GM23338 (cell line): ENCODE results near the gene WHAMM. TPM values are rescaled to one million over a fixed set of nuclear protein-coding genes. Genes with fewer than 3 reads are reported as not detected.

Experiments
- ATAC-seq: fragments of 200-7000 bp; cut with Tn5 transposase; 3 replicates; pipeline ENCODE4 v1.9.1; 2020
- DNase-seq: peaks from one replicate; pipeline ENCODE4 v3.0.0-alpha.2; 2015; ENCODE audit warnings: low spot score
- H2AFZ ChIP-seq: fragments of 200-600 bp; sonication (generic); 2 replicates; pipeline ENCODE4 v1.8.0; 2016; ENCODE audit warnings: antibody characterized with exemption, mild to moderate bottlenecking, moderate library complexity
- H3F3A ChIP-seq: fragments of 200-600 bp; sonication (generic); replicated peaks from 2 replicates; pipeline ENCODE4 v1.8.0; 2017; ENCODE audit warnings: antibody characterized with exemption, mixed run types, low read depth
- H3K27ac ChIP-seq: fragments of 200-600 bp; sonication (generic); 2 replicates; pipeline ENCODE4 v1.6.1; 2016; ENCODE audit warnings: low read depth
- H3K27me3 ChIP-seq: fragments of 200-600 bp; sonication (generic); 2 replicates; pipeline ENCODE4 v1.8.0; 2016; ENCODE audit warnings: mild to moderate bottlenecking, mixed run types, moderate library complexity; ENCODE audit not compliant: insufficient read depth
- H3K36me3 ChIP-seq: fragments of 200-600 bp; sonication (generic); 2 replicates; pipeline ENCODE4 v1.8.0; 2016; ENCODE audit warnings: mild to moderate bottlenecking; ENCODE audit not compliant: insufficient read depth
- H3K4me1 ChIP-seq: fragments of 200-600 bp; sonication (generic); 2 replicates; pipeline ENCODE4 v1.8.0; 2016; ENCODE audit warnings: mild to moderate bottlenecking, moderate library complexity; ENCODE audit not compliant: insufficient read depth
- H3K4me2 ChIP-seq: fragments of 200-600 bp; sonication (generic); 2 replicates; pipeline ENCODE4 v1.7.1; 2017; ENCODE audit warnings: mixed run types
- H3K4me3 ChIP-seq: fragments of 200-600 bp; sonication (generic); 2 replicates; pipeline ENCODE4 v1.6.1; 2016; ENCODE audit warnings: mixed run types
- H3K79me2 ChIP-seq: fragments of 200-600 bp; sonication (generic); replicated peaks from 2 replicates; pipeline ENCODE4 v1.8.0; 2017; ENCODE audit warnings: mild to moderate bottlenecking; ENCODE audit not compliant: insufficient read depth
- H3K9me2 ChIP-seq: fragments of 200-600 bp; sonication (generic); 2 replicates; pipeline ENCODE4 v1.8.0; 2017; ENCODE audit not compliant: insufficient read depth
- H4K20me1 ChIP-seq: fragments of 200-600 bp; sonication (generic); replicated peaks from 2 replicates; pipeline ENCODE4 v1.8.0; 2017; ENCODE audit warnings: mild to moderate bottlenecking; ENCODE audit not compliant: insufficient read depth
- H3K27ac Mint-ChIP-seq: 2 replicates; pipeline ENCODE4 v1.8.0; 2020; ENCODE audit warnings: inconsistent platforms, mild to moderate bottlenecking, moderate library complexity, mixed read lengths
- H3K27me3 Mint-ChIP-seq: 3 replicates; pipeline ENCODE4 v1.8.0; 2022; ENCODE audit warnings: low read depth, mild to moderate bottlenecking, moderate library complexity, mixed read lengths, inconsistent platforms; ENCODE audit not compliant: insufficient read depth, poor library complexity
- H3K36me3 Mint-ChIP-seq: 3 replicates; pipeline ENCODE4 v1.8.0; 2021; ENCODE audit warnings: low read depth, mild to moderate bottlenecking, inconsistent platforms, moderate library complexity, mixed read lengths
- H3K4me1 Mint-ChIP-seq: 3 replicates; pipeline ENCODE4 v1.8.0; 2020; ENCODE audit warnings: mild to moderate bottlenecking, inconsistent platforms, mixed read lengths
- H3K4me3 Mint-ChIP-seq: 3 replicates; pipeline ENCODE4 v1.8.0; 2021; ENCODE audit warnings: moderate library complexity, mild to moderate bottlenecking, inconsistent platforms, mixed read lengths
- H3K9me3 Mint-ChIP-seq: 3 replicates; pipeline ENCODE4 v1.8.0; 2020; ENCODE audit warnings: moderate library complexity, mild to moderate bottlenecking, inconsistent platforms, mixed read lengths
- CREB1 ChIP-seq: fragments of 250-450 bp; sonication (Bioruptor Pico); IDR thresholded peaks from 2 replicates; pipeline ENCODE4 v1.5.0; 2020; ENCODE audit warnings: low read depth, mild to moderate bottlenecking, moderate library complexity
- JUNB ChIP-seq: IDR thresholded peaks from one replicate; pipeline ENCODE4 v1.6.1; 2016; ENCODE audit warnings: antibody characterized with exemption; ENCODE audit not compliant: unreplicated experiment
- POLR2AphosphoS5 ChIP-seq: IDR thresholded peaks from 2 replicates; pipeline ENCODE4 v1.6.1; 2016; ENCODE audit warnings: antibody characterized with exemption, low read depth
- ZNF331 ChIP-seq: fragments of 250-450 bp; sonication (Bioruptor Pico); IDR thresholded peaks from 2 replicates; pipeline ENCODE4 v1.5.0; 2020; ENCODE audit warnings: low read depth, mild to moderate bottlenecking, moderate library complexity
- polyA plus RNA-seq: library from polyadenylated mRNA; unstranded; fragments of >200 nt; fragmentation: Nextera tagmentation; extraction: Ambion mirVana; gene quantifications from 2 replicates; pipeline ENCODE4 v1.2.1, GENCODE V29; 2016
- total RNA-seq: library from RNA; depleted of rRNA; stranded (reverse); fragments of >200 nt; shearing (Covaris generic); gene quantifications from 2 replicates; pipeline ENCODE4 v1.2.3, GENCODE V29; 2014
- TF ChIP-seq, protein P1 (sequence below): fragments of 250-450 bp; sonication (Bioruptor Pico); IDR thresholded peaks from 2 replicates; pipeline ENCODE4 v1.5.0; 2020; ENCODE audit warnings: mild to moderate bottlenecking, moderate library complexity
- TF ChIP-seq, protein P2 (sequence below), 2 experiments: fragments of 200-600 bp in 1 of 2; sonication (generic) in 1 of 2; conservative IDR thresholded peaks; 2 replicates each; pipeline versions ENCODE4 v1.5.1 to v1.6.1; 2016 to 2017; ENCODE audit warnings: antibody characterized with exemption in 2 of 2, low read depth in 2 of 2, mild to moderate bottlenecking in 2 of 2, moderate library complexity in 1 of 2

Gene WHAMM
- total and polyA plus RNA-seq, 2 experiments from 2014 or later = 2.2 to 4.1 TPM

DNA sequence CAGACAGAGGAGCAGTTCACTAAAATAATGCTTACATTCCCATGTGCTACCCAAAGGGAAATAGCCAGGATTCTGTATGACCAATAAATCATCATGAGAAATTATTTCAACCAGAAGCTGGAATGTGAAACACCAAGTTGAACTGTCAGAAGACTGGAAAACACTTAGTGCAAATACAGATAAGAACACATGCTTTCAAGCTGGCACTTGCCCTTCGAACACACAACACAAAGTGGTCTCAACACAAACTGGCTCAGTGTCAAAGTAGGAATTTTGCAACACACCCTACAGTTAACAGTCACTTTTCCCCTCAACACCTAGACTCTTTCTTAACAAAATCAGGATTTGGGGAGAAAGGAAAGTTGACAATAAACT lies 4.9 kb upstream of the WHAMM start (continued):
- TF ChIP-seq, protein P1, sequence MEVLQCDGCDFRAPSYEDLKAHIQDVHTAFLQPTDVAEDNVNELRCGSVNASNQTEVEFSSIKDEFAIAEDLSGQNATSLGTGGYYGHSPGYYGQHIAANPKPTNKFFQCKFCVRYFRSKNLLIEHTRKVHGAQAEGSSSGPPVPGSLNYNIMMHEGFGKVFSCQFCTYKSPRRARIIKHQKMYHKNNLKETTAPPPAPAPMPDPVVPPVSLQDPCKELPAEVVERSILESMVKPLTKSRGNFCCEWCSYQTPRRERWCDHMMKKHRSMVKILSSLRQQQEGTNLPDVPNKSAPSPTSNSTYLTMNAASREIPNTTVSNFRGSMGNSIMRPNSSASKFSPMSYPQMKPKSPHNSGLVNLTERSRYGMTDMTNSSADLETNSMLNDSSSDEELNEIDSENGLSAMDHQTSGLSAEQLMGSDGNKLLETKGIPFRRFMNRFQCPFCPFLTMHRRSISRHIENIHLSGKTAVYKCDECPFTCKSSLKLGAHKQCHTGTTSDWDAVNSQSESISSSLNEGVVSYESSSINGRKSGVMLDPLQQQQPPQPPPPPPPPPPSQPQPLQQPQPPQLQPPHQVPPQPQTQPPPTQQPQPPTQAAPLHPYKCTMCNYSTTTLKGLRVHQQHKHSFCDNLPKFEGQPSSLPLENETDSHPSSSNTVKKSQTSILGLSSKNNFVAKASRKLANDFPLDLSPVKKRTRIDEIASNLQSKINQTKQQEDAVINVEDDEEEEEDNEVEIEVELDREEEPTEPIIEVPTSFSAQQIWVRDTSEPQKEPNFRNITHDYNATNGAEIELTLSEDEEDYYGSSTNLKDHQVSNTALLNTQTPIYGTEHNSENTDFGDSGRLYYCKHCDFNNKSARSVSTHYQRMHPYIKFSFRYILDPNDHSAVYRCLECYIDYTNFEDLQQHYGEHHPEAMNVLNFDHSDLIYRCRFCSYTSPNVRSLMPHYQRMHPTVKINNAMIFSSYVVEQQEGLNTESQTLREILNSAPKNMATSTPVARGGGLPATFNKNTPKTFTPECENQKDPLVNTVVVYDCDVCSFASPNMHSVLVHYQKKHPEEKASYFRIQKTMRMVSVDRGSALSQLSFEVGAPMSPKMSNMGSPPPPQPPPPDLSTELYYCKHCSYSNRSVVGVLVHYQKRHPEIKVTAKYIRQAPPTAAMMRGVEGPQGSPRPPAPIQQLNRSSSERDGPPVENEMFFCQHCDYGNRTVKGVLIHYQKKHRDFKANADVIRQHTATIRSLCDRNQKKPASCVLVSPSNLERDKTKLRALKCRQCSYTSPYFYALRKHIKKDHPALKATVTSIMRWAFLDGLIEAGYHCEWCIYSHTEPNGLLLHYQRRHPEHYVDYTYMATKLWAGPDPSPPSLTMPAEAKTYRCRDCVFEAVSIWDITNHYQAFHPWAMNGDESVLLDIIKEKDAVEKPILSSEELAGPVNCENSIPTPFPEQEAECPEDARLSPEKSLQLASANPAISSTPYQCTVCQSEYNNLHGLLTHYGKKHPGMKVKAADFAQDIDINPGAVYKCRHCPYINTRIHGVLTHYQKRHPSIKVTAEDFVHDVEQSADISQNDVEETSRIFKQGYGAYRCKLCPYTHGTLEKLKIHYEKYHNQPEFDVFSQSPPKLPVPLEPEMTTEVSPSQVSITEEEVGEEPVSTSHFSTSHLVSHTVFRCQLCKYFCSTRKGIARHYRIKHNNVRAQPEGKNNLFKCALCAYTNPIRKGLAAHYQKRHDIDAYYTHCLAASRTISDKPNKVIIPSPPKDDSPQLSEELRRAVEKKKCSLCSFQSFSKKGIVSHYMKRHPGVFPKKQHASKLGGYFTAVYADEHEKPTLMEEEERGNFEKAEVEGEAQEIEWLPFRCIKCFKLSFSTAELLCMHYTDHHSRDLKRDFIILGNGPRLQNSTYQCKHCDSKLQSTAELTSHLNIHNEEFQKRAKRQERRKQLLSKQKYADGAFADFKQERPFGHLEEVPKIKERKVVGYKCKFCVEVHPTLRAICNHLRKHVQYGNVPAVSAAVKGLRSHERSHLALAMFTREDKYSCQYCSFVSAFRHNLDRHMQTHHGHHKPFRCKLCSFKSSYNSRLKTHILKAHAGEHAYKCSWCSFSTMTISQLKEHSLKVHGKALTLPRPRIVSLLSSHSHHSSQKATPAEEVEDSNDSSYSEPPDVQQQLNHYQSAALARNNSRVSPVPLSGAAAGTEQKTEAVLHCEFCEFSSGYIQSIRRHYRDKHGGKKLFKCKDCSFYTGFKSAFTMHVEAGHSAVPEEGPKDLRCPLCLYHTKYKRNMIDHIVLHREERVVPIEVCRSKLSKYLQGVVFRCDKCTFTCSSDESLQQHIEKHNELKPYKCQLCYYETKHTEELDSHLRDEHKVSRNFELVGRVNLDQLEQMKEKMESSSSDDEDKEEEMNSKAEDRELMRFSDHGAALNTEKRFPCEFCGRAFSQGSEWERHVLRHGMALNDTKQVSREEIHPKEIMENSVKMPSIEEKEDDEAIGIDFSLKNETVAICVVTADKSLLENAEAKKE = no peak

DNA sequence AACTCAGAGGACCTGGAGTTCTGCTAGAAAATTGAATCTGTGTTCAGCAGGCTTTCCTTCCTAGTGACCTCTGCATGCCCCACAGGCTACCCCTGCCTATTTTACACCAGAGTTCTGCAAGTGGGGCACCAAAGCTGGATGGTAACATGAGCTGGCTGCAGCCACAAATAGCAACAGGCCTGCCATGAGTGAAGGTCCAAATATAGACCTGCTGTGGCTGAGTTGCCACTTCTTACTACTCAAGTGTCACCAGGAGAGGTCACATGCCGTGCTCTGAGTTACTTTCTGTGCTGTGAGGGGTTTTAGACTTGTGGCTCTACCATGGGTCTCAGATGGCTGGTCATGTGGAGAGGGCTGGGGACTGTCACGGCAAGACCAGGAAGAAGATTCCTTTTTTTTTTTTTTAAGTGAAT lies 3.4 kb upstream of the WHAMM start, which contains the start of gene FSD2:
Gene FSD2 (minus strand): TSS at position 76 of the 413 bp plus-strand sequence. CDS start 18,679 bp downstream, outside the sequence.
- Histone ChIP-seq H3K36me3 (no peaks in the 10 kb centered on the region), H3K27ac (no peak within 1 kb of the TSS), H3K4me1 (peaks cover 11% of the 10 kb centered on the region), H3K4me3 (no peak within 1 kb of the TSS), H3K4me2 (no peak within 1 kb of the TSS), H3K79me2 (no peaks in the 10 kb centered on the region), H3K9me2 (no peaks in the 10 kb centered on the region), H3F3A (peaks cover 5% of the 10 kb centered on the region; the same call in 1 of the 2 replicates), H3K27me3 (no peaks in the 10 kb centered on the region), H4K20me1 (peaks cover 4% of the 10 kb centered on the region; the same call in 1 of the 2 replicates), H2AFZ (0 out of 2 replicates have a peak within 1 kb of the TSS, but pooled peaks have one; percentile 32)
- ATAC-seq (no peak), DNase-seq (no peak)
- no peaks in the 10 kb centered on the region for H3K36me3 Mint-ChIP-seq
- H3K27me3 Mint-ChIP-seq = no peaks in the 10 kb centered on the region
- peaks cover 18% of the 10 kb centered on the region for H3K4me1 Mint-ChIP-seq
- no peaks in the 10 kb centered on the region for H3K9me3 Mint-ChIP-seq
- no peak within 1 kb of the TSS for H3K4me3 Mint-ChIP-seq
- no peak within 1 kb of the TSS for H3K27ac Mint-ChIP-seq
- TF ChIP-seq, protein P2, sequence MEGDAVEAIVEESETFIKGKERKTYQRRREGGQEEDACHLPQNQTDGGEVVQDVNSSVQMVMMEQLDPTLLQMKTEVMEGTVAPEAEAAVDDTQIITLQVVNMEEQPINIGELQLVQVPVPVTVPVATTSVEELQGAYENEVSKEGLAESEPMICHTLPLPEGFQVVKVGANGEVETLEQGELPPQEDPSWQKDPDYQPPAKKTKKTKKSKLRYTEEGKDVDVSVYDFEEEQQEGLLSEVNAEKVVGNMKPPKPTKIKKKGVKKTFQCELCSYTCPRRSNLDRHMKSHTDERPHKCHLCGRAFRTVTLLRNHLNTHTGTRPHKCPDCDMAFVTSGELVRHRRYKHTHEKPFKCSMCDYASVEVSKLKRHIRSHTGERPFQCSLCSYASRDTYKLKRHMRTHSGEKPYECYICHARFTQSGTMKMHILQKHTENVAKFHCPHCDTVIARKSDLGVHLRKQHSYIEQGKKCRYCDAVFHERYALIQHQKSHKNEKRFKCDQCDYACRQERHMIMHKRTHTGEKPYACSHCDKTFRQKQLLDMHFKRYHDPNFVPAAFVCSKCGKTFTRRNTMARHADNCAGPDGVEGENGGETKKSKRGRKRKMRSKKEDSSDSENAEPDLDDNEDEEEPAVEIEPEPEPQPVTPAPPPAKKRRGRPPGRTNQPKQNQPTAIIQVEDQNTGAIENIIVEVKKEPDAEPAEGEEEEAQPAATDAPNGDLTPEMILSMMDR (conservative IDR thresholded peaks at IDR 0.05; ENCODE audit: low read depth in 2 of 2) = no peak
- TF ChIP-seq, protein P1 = no peak
- TF ChIP-seq ZNF331 (no peak), JUNB (no peak), POLR2AphosphoS5 (no peak), CREB1 (CRISPR knock-in tag) (no peak)
